Thoracic aorta (tissue), 2 donors: ENCODE data around the gene TMC7. TPM values are rescaled to one million over a fixed set of nuclear protein-coding genes. Genes with fewer than 3 reads are reported as not detected.
A peak's percentile ranks its signal among the peaks of the same experiment; 100 is the strongest.
"Not testable (repeated sequence)": the region's sequence is repeated elsewhere in the genome, so short reads cannot be mapped to it uniquely, and the experiment has no call there.

Experiments
- ATAC-seq: fragments of 150-250 bp; one replicate; pipeline ENCODE4 v1.8.0; 2017; ENCODE audit warnings: low read depth; ENCODE audit not compliant: insufficient number of reproducible peaks, low FRiP score
- DNase-seq: peaks from one replicate; pipeline ENCODE4 v3.0.0-alpha.2; 2020; ENCODE audit warnings: low spot score
- H3K27ac ChIP-seq, 2 donors: fragments of 200-600 bp; sonication (generic); 1 replicate in 1 of 2; 2 replicates in 1 of 2; pipeline ENCODE4 v1.5.1; 2016; ENCODE audit warnings: mild to moderate bottlenecking in 2 of 2, moderate library complexity in 2 of 2
- H3K27me3 ChIP-seq: fragments of 200-600 bp; sonication (generic); replicated peaks from 2 replicates; pipeline ENCODE4 v1.6.0; 2016; ENCODE audit warnings: mild to moderate bottlenecking; ENCODE audit not compliant: insufficient read depth
- H3K36me3 ChIP-seq: fragments of 200-600 bp; sonication (generic); one replicate; pipeline ENCODE4 v1.5.1; 2016
- H3K4me1 ChIP-seq, 2 donors: fragments of 200-600 bp; sonication (generic); 1 replicate in 1 of 2; 2 replicates in 1 of 2; pipeline versions ENCODE4 v1.5.1 to v1.6.0; 2016; ENCODE audit warnings: low read depth in 2 of 2, mild to moderate bottlenecking in 1 of 2; ENCODE audit not compliant: control insufficient read depth in 1 of 2
- H3K4me3 ChIP-seq: fragments of 200-600 bp; sonication (generic); 2 replicates; pipeline ENCODE4 v1.5.1; 2016; ENCODE audit warnings: mild to moderate bottlenecking
- H3K9me3 ChIP-seq: fragments of 200-600 bp; sonication (generic); 2 replicates; pipeline ENCODE4 v1.5.1; 2016
- CTCF ChIP-seq: fragments of 200-600 bp; sonication (generic); IDR thresholded peaks from one replicate; pipeline ENCODE4 v1.5.1; 2019; ENCODE audit warnings: antibody characterized with exemption
- total RNA-seq, 2 donors: library from RNA; depleted of rRNA; stranded (reverse); fragments of >200 nt; gene quantifications; one replicate each; pipeline versions ENCODE4 v1.1.0 to v1.2.3, GENCODE V29; 2016

TMC7 gene
- total RNA-seq, 2 donors from 2014 or later: 0.49 to 0.81 TPM

GRCh38 chr16:18953547-18953946, 30.2 kb upstream of the TMC7 start:
- H3K4me1 ChIP-seq: no peaks in the 10 kb centered on the region
- H3K9me3 ChIP-seq: no peaks in the 10 kb centered on the region
- H3K27ac ChIP-seq: no peak overlapping the region
- DNase-seq (no peak), ATAC-seq (no peak)
- no peak for TF ChIP-seq CTCF
- H3K27me3 ChIP-seq: no peaks in the 10 kb centered on the region
- no peaks in the 10 kb centered on the region for H3K36me3 ChIP-seq
- no peak overlapping the region for H3K4me3 ChIP-seq

GRCh38 chr16:18955874-18956580, 27.7 kb upstream of the TMC7 start:
- not testable (repeated sequence) for H3K36me3 ChIP-seq, H3K9me3 ChIP-seq, ATAC-seq, H3K27ac ChIP-seq, DNase-seq, H3K4me3 ChIP-seq, H3K27me3 ChIP-seq
- H3K4me1 ChIP-seq: peaks cover 0 to 12% of the 10 kb centered on the region in 2 donors

DNA sequence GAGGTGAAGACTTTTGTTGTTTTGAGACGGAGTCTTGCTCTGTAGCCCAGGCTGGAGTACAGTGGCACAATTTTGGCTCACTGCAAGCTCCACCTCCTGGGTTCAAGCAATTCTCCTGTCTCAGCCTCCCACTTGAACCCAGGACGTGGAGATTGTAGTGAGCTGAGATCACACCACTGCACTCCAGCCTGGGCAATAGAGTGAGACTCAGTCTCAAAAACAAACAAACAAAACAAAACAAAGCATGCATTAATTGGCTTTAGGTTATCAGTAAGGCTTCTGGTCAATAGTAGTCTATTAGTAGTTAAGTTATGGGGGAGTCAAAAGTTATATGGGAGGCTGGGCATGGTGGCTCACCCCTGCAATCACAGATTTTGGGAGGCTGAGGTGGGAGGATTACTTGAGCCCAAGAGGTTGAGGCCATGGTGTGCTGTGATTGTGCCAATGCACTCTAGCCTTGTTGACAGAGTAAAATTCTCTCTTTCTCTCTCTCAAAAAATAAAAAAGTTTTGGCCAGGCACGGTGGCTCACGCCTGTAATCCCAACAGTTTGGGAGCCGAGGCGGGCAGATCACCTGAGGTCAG, 27.0 kb upstream of the TMC7 start:
- DNase-seq, H3K27ac ChIP-seq, H3K27me3 ChIP-seq, H3K36me3 ChIP-seq, ATAC-seq, H3K4me3 ChIP-seq, H3K9me3 ChIP-seq: not testable (repeated sequence)
- peaks cover 0 to 16% of the 10 kb centered on the region in 2 donors for H3K4me1 ChIP-seq

- Histone ChIP-seq H3K9me3 (no peaks in the 10 kb centered on the region), H3K4me1 (peaks cover 4 to 23% of the 10 kb centered on the region in 2 donors), H3K27me3 (no peaks in the 10 kb centered on the region), H3K4me3 (no peak overlapping the region), H3K27ac (peak overlapping the region in 1 of 2 donors; percentile 17), H3K36me3 (no peaks in the 10 kb centered on the region)
- ATAC-seq: no peak
- no peak for DNase-seq
- TF ChIP-seq CTCF: no peak
These were observed 25.1 kb upstream of the TMC7 start for GRCh38 chr16:18958621-18959029.

DNA sequence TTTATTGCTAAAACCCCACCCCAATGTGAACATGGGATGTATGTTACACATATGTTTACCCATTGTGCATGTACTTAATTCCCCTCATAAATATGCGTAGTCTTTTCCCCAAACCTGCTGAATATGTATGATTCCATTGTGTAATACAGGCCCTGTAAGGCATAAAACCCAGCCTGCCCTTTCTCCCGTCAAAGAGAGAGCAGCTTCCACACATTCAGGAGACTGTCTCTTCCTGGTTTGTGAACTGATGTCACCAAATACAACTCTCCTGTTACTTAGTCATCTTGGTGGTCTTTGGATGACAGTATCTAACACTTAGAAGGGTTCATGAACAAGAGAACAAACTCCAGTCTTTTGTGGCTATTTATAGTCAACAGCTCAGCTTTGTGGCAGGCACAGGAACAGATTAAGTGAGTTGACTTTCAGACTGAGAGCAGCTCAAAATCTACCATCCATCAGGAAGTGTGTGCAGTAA, 24.7 kb upstream of the TMC7 start:
- no peak for TF ChIP-seq CTCF
- Histone ChIP-seq H3K36me3 (no peaks in the 10 kb centered on the region), H3K9me3 (no peaks in the 10 kb centered on the region), H3K27me3 (no peaks in the 10 kb centered on the region), H3K4me1 (peaks cover 4 to 23% of the 10 kb centered on the region in 2 donors), H3K27ac (peak overlapping the region; percentile 17 to 19), H3K4me3 (no peak overlapping the region)
- DNase-seq (no peak), ATAC-seq (no peak)

DNA sequence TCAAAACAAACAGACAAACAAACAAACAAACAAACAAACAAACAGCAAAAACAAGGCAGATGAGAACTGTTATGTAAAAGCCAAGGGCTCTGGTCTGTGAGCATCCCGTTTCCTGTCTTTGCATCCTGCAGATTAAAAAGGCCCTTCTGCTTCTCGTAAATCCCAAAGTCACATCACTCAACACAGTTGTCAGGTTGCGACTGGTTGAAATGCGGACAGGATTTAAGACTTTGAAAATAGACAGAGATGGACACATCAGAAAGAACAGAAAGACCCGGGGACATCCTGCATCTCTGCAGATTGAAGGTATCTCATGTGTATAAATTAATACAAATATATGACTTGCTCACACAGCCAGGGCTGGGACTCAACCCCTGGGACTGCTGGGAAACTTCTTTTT, 18.2 kb upstream of the TMC7 start:
- H3K27ac ChIP-seq: no peak overlapping the region

More for the DNA sequence above, 18.2 kb upstream of the TMC7 start:
- ATAC-seq (no peak), DNase-seq (no peak)
- TF ChIP-seq CTCF: no peak
- H3K9me3 ChIP-seq: no peaks in the 10 kb centered on the region
- no peaks in the 10 kb centered on the region for H3K36me3 ChIP-seq
- peaks cover 4 to 11% of the 10 kb centered on the region in 2 donors for H3K4me1 ChIP-seq
- no peaks in the 10 kb centered on the region for H3K27me3 ChIP-seq
- no peak overlapping the region for H3K4me3 ChIP-seq
